DND-41 (cell line): ENCODE data around the gene SYDE2.

ENCODE experiments used
- EZH2 ChIP-seq: IDR thresholded peaks from 3 replicates; pipeline ENCODE4 v1.6.1; 2012; ENCODE audit warnings: borderline replicate concordance, low read depth, mild to moderate bottlenecking, moderate library complexity, low read length, inconsistent platforms; ENCODE audit not compliant: severe bottlenecking
- TF ChIP-seq, protein P1 (sequence below): IDR thresholded peaks from 2 replicates; pipeline ENCODE4 v1.5.1; 2012; ENCODE audit warnings: borderline replicate concordance, low read length, moderate library complexity, mild to moderate bottlenecking; ENCODE audit not compliant: poor library complexity, severe bottlenecking; ENCODE audit errors: extremely low read depth

DNA sequence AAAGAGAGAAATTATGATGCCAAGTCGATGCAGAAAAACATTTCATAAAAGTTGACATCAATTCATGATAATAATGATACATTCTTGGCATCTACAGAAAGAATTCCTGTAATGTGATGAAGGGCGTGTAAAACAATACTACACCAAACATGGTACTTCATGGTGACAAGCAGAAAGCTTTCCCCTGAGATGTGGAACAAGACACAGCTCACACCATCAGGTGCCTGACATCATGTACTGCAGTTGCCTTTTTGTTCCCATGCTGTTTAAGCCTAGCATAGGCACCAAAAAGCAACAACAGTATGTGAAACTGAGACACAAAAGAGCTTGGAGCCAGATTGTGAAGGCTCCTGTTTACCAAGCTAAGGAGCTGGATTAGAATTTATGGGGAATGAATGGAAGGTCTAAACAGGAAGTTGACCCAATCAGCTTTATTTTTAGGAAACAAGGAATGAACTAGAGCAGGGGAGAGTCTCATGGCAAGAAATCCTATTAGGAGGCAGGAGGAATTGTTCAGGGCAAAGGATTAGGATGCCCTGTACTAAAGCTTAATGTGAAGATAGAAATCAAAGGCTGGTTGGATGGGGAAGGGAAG lies 67.2 kb downstream of the SYDE2 start:
- TF ChIP-seq, protein P1, sequence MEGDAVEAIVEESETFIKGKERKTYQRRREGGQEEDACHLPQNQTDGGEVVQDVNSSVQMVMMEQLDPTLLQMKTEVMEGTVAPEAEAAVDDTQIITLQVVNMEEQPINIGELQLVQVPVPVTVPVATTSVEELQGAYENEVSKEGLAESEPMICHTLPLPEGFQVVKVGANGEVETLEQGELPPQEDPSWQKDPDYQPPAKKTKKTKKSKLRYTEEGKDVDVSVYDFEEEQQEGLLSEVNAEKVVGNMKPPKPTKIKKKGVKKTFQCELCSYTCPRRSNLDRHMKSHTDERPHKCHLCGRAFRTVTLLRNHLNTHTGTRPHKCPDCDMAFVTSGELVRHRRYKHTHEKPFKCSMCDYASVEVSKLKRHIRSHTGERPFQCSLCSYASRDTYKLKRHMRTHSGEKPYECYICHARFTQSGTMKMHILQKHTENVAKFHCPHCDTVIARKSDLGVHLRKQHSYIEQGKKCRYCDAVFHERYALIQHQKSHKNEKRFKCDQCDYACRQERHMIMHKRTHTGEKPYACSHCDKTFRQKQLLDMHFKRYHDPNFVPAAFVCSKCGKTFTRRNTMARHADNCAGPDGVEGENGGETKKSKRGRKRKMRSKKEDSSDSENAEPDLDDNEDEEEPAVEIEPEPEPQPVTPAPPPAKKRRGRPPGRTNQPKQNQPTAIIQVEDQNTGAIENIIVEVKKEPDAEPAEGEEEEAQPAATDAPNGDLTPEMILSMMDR = no peak
- no peak for TF ChIP-seq EZH2
